A673 (cell line): ENCODE results near the gene PATJ. TPM values are rescaled to one million over a fixed set of nuclear protein-coding genes. Genes with fewer than 3 reads are reported as not detected.

Source experiments
- BruUV-seq: library from RNA; stranded (reverse); fragments of 400-500 nt; replicated peaks from 2 replicates; lab custom pipeline; 2021; lab: Mats Ljungman, UMichigan
- CTCF ChIA-PET: fragments of 300-600 bp; sonication (Branson Sonifier 250); formaldehyde crosslinking; loops from one replicate; lab custom pipeline; 2022; ENCODE audit warnings: antibody characterized with exemption; lab: Charles Lee
- POLR2A ChIA-PET: fragments of 300-600 bp; sonication (Branson Sonifier 250); formaldehyde crosslinking; loops from one replicate; lab custom pipeline; 2022; ENCODE audit warnings: antibody characterized with exemption; ENCODE audit not compliant: low non-redundant PET; lab: Charles Lee
- DNase-seq: peaks from one replicate; pipeline ENCODE4 v3.0.0-alpha.2; 2015; ENCODE audit warnings: low spot score
- H3K27ac ChIP-seq: fragments of 200-600 bp; sonication (generic); 2 replicates; pipeline ENCODE4 v1.5.1; 2016; ENCODE audit warnings: mixed run types, low read depth, mild to moderate bottlenecking, mixed read lengths, antibody characterized with exemption, low read length; ENCODE audit not compliant: poor library complexity, severe bottlenecking
- H3K27me3 ChIP-seq: fragments of 200-600 bp; sonication (generic); replicated peaks from 2 replicates; pipeline ENCODE4 v1.6.1; 2017; ENCODE audit warnings: mixed run types, low read depth, mild to moderate bottlenecking, mixed read lengths, antibody characterized with exemption, low read length; ENCODE audit not compliant: insufficient read depth, poor library complexity
- H3K36me3 ChIP-seq: fragments of 200-600 bp; sonication (generic); 2 replicates; pipeline ENCODE4 v1.6.1; 2016; ENCODE audit warnings: mixed run types, mild to moderate bottlenecking, mixed read lengths, antibody characterized with exemption, low read length; ENCODE audit not compliant: insufficient read depth, poor library complexity, severe bottlenecking
- H3K4me1 ChIP-seq: fragments of 200-600 bp; sonication (generic); 2 replicates; pipeline ENCODE4 v1.6.1; 2017; ENCODE audit warnings: mixed run types, mild to moderate bottlenecking, mixed read lengths, antibody characterized with exemption, low read length; ENCODE audit not compliant: insufficient read depth, poor library complexity, severe bottlenecking
- H3K4me3 ChIP-seq: fragments of 200-600 bp; sonication (generic); 2 replicates; pipeline ENCODE4 v1.5.1; 2016; ENCODE audit warnings: low read depth, mixed run types, mild to moderate bottlenecking, mixed read lengths, low read length; ENCODE audit not compliant: poor library complexity, severe bottlenecking
- H3K9me3 ChIP-seq: fragments of 200-600 bp; sonication (generic); 2 replicates; pipeline ENCODE4 v1.6.1; 2016; ENCODE audit warnings: mixed run types, low read depth, mild to moderate bottlenecking, mixed read lengths, antibody characterized with exemption, low read length; ENCODE audit not compliant: poor library complexity, severe bottlenecking
- EZH2 ChIP-seq: fragments of 200-600 bp; sonication (generic); IDR thresholded peaks from 2 replicates; pipeline ENCODE4 v1.6.1; 2017; ENCODE audit warnings: borderline replicate concordance, low read depth, mild to moderate bottlenecking, mixed read lengths, antibody characterized with exemption, low read length; ENCODE audit not compliant: poor library complexity, severe bottlenecking
- intact Hi-C: fragments of 100-400 bp; cut with micrococcal nuclease; formaldehyde crosslinking; loops from one replicate; pipeline ENCODE4 v1.10.0; 2022; ENCODE audit not compliant: unreplicated experiment
- total RNA-seq: library from RNA; stranded (reverse); gene quantifications from 2 replicates; pipeline ENCODE4 v1.2.3, GENCODE V29; 2021
- TF ChIP-seq, protein P1 (sequence below): fragments of 300-800, 200-600 bp; sonication (generic); conservative IDR thresholded peaks from 2 replicates; pipeline ENCODE4 v1.5.1; 2017; ENCODE audit warnings: low read depth, mild to moderate bottlenecking, antibody characterized with exemption, low read length, moderate library complexity, mixed read lengths

The PATJ gene
- total RNA-seq, 1 experiment from 2014 or later = 6.6 TPM

DNA sequence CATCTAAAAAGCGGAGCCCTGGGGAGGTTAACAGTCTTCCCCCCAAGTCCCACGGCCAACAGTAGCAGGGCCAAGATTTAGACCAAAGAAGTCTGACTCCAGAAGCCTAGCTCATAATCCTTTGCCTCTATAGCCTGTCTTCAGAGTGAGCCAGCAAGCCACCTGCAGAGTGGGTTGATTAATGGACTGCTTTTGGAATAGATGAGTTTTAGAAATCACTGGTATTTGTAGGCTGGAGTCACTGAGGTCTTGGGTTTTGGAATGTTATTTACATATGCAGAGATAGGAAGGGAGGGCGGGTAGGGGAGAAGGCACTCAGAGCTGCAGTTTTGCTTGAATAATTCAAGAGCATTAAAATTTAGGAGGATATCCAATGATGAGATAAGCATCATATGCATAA lies 361.6 kb downstream of the PATJ start:
- no peak overlapping the region for H3K27ac ChIP-seq
- H3K36me3 ChIP-seq = no peaks in the 10 kb centered on the region
- no TSS peak for BruUV-seq
- POLR2A ChIA-PET = no interaction called here
- H3K9me3 ChIP-seq = no peaks in the 10 kb centered on the region
- TF ChIP-seq, protein P1, sequence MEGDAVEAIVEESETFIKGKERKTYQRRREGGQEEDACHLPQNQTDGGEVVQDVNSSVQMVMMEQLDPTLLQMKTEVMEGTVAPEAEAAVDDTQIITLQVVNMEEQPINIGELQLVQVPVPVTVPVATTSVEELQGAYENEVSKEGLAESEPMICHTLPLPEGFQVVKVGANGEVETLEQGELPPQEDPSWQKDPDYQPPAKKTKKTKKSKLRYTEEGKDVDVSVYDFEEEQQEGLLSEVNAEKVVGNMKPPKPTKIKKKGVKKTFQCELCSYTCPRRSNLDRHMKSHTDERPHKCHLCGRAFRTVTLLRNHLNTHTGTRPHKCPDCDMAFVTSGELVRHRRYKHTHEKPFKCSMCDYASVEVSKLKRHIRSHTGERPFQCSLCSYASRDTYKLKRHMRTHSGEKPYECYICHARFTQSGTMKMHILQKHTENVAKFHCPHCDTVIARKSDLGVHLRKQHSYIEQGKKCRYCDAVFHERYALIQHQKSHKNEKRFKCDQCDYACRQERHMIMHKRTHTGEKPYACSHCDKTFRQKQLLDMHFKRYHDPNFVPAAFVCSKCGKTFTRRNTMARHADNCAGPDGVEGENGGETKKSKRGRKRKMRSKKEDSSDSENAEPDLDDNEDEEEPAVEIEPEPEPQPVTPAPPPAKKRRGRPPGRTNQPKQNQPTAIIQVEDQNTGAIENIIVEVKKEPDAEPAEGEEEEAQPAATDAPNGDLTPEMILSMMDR = no peak
- TF ChIP-seq EZH2 = no peak
- H3K4me3 ChIP-seq = no peak overlapping the region
- CTCF ChIA-PET = no interaction called here
- intact Hi-C loops = no loop called here
- DNase-seq = peak; percentile 20
- H3K4me1 ChIP-seq = no peaks in the 10 kb centered on the region
- no peaks in the 10 kb centered on the region for H3K27me3 ChIP-seq

DNA sequence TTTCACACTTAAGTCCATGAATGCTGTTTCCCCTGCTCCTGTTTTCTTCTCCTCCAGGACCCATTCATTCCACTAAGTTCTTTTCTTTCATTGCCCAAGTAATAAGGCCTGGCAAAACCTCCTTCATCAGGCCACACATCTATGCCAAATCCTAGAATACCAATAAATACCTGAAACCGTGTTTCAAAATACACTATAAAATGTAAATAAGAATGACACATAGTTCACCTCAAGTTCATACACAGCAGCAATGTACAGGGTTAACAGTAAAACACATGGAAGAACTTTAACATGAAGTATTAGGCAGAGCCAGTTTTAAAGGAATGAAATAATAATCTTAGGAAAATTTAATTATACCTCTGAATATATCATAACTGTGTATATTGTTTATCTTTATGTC lies 365.6 kb downstream of the PATJ start:
- intact Hi-C loops = no loop called here
- CTCF ChIA-PET = no interaction called here

DNA sequence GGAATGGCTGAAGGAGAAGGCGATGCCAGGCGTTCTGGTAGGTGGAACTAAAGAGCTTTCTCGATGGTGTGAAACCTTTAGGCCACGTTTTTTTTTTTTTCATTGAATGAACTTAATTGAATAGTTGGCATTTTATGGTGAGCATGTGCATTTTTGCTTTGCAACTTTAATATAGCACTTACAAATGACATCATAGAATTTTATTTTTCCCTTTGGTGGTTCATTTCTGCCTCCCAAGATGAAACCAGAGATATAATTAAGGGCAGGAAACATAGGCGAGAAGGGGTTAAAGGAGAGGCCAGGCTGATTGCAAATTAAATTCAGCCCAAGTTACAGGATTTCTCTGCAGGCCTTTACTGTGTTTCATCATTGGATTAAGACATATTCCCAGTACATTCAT lies 366.8 kb downstream of the PATJ start:
- no peak for DNase-seq
- ChIA-PET POLR2A (no interaction called here), CTCF (no interaction called here)
- H3K27me3 ChIP-seq = no peaks in the 10 kb centered on the region
- no peak for TF ChIP-seq EZH2
- TF ChIP-seq, protein P1 = no peak
- H3K4me3 ChIP-seq = no peak overlapping the region
- H3K27ac ChIP-seq = no peak overlapping the region
- H3K36me3 ChIP-seq = no peaks in the 10 kb centered on the region
- intact Hi-C loops = no loop called here
- no peaks in the 10 kb centered on the region for H3K4me1 ChIP-seq
- H3K9me3 ChIP-seq = no peaks in the 10 kb centered on the region
- BruUV-seq = no TSS peak

More for the DNA sequence above, 365.6 kb downstream of the PATJ start:
- POLR2A ChIA-PET = no interaction called here
- Histone ChIP-seq H3K4me1 (no peaks in the 10 kb centered on the region), H3K9me3 (no peaks in the 10 kb centered on the region), H3K27ac (no peak overlapping the region), H3K27me3 (no peaks in the 10 kb centered on the region), H3K4me3 (no peak overlapping the region), H3K36me3 (no peaks in the 10 kb centered on the region)
- BruUV-seq = no TSS peak
- no peak for TF ChIP-seq EZH2
- TF ChIP-seq, protein P1 = no peak
- DNase-seq = no peak
